HG02852 (cell line): ENCODE measurements around the gene CBFA2T3.

Source experiments
- ATAC-seq: cut with Tn5 transposase; IDR thresholded peaks from one replicate; pipeline ENCODE4 v1.9.1; 2021; ENCODE audit warnings: mild to moderate bottlenecking, moderate library complexity; ENCODE audit not compliant: unreplicated experiment

CBFA2T3 gene

DNA sequence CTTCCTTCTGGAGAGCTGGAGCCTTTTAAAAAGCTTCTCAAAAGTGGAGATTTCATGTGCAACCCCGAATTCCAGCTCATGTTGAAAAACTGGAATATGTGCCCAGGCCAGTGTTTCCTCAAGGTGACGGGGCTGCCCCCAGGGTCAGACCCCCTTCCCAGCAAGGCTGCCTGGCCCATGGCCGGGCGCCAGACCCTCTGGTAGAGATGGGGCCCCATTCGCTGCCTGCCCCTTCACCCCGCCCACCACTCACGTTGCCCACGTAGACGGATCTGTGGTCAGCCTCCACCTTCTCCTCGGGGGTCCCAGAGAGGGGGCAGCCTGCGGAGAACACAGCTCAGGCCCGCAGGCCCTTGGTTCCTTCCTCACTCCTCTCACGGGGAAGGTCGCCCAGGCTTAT, 111.7 kb downstream of the CBFA2T3 start:
- no peak for ATAC-seq

DNA sequence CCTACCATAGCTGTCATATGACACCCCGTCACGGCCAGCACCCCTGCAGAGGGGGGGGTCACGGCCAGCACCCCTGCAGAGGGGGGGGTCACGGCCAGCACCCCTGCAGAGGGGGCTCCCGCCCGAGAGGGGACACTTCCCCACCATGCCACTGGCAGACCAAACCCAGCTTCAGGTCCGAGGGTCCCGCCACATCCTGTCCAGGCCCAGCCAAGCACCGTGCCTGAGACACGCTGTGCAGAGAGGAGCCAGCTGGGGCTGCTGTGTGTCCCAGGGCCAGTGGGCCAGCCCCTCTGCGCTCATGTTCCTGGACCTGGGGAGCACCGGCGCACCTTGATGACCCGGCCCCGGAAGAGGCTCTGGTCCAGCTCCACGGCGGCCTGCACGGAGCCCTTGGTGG, 112.5 kb downstream of the CBFA2T3 start:
- no peak for ATAC-seq

GRCh38 chr16:88864099-88864498, 112.9 kb downstream of the CBFA2T3 start:
- no peak for ATAC-seq

DNA sequence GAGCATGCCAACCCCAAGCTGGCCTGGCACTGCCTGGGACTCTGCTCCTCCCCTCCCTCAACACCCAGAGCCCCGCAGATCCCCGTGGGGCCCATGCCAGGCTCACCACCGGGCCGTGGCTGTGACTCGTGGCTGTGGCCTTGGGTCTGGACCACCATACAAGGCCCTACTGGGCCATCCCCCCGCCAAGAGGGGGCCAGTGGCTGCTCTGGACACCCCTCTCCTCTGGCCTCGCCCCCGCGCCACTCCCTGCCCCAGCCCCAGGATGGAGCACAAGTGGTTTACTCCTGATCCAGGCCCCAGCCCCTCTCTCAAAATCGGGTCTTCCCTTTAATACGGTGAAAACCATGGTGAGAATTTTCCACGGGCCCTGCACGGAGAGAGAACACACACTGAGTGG, 113.6 kb downstream of the CBFA2T3 start:
- ATAC-seq = no peak

DNA sequence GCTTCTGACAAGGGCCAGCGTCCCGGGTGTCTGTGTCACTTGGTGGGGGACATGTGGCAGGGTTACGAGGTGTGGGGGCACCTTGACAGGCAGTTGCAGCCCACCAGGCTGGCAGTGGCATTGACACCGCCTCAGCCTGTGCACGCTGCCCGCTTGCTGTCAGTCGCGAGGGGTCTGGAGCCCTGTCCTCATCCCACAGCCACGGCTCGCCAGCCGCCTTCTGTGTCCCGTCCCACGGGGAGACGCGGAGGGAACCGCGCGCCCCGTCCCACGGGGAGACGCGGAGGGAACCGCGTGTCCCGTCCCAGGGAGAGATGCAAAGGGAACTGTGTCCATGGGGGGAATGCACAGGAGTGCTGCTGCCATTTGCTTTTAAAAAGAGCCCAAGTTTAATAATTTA, 114.0 kb downstream of the CBFA2T3 start:
- no peak for ATAC-seq

DNA sequence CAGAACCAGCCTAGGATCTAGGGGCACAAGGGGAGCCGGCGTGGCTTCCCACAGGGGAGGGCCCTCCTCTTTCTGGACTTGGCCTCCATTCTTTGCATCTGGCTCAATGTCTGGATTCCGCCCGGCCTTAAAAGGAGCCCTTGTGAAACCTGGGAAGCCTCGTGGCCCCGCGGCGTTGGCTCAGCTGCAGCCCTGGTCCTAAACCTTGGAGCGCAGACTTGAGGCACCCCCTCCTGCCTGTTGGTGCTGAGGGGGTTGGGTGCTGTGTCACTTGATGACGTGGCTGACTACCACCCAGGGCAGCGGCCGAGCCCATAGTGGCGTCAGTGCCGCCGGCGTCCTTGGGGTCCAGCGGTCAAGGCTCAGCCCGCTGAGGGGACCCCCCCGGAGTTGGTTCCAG, 115.6 kb downstream of the CBFA2T3 start:
- ATAC-seq = no peak

GRCh38 chr16:88859381-88860091, 117.5 kb downstream of the CBFA2T3 start:
- no peak for ATAC-seq

DNA sequence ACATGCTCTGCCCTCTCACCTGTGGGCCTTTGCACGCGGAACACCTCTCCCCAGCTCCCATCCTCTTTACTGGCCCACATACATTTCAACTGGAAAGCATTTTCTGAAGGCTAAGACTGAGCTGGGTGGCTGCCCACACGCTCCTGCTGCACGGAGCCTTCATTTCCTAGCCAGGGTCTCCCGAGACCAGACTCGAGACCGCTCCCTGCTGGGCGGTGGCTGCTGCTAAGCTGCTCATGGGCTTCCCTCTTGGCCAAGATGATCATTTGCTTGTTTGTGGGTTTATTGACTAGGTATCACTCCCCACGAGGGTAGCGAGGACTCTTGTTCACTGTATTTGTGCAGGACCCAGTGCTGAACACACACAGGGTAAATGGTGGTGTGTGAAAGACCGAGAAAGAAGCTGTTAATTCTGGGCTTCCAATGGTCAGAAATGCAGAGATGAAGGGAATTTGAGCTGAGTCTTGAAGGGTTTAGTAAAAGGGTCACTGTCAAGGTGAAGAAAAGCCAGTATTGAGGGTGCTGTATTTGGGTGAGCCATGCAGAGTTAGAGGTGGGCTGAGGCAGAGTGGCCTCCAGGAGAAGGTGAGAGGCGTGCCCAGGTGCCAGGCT, 119.2 kb downstream of the CBFA2T3 start:
- no peak for ATAC-seq

- peak; percentile 79 for ATAC-seq
These were observed 119.9 kb downstream of the CBFA2T3 start, which contains the start of the genes GALNS and TRAPPC2L for GRCh38 chr16:88856828-88857727. Gene GALNS, minus strand, starts transcription at chr16:88856947. Its CDS starts 70 bp downstream, at chr16:88856877. Gene TRAPPC2L, plus strand, starts transcription at chr16:88857127. Its CDS starts 24 bp downstream, at chr16:88857151.

DNA sequence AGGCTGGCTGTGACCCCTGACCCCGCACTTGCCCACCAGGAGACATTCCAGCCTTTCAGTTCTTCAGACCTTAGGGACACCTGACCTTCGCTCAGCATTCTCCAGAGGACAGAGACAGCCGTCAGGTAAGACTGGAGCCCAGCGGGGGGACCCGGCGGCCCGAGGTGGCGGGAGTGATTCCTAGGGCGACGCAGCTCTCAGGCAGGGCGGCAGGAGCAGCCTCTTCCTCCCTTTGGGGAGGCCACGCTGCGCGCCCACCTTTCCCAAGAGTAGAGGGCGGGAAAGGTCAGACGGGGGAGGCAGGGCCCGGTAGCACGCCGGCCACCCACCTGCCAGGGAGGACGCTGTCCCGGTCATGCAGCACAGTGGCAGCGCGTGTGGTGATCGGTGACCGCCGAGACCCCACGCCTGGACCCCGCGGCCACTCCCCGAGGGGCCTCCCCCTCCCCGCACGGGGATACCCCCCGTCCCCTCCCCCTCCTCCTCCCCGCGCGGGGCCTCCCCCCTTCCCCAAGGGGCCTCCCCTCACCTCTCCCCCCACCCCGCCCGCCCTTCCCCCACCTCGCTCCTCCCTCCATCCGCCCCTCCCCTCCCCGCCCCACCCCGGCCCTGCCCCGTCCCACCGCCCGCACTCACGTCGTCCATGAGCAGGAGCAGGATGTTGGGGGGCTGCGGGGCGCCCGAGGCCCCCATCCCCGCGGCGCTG, 120.7 kb downstream of the CBFA2T3 start:
- no peak for ATAC-seq

DNA sequence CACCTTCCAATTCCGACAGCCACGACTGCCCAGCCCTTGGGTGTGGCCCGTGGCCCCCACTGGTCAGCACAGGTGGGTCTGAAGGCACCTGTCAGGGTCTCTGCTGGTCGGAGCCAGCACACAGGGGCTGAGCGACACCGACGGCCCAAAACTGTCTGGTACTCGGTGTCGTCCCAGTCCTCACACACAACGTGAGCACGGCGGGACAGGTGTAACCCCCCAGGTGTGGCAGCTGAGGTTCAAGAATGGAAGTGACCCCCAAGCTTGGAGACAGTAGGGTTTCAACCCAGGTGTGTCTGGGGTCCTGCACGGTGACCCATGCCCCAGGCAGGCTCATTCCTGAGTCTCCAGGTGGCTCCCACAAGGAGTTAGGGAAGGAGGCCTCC, 121.3 kb downstream of the CBFA2T3 start:
- no peak for ATAC-seq

- ATAC-seq = no peak
These were observed 121.8 kb downstream of the CBFA2T3 start for GRCh38 chr16:88855176-88855575.

- no peak for ATAC-seq
These were observed 122.5 kb downstream of the CBFA2T3 start for GRCh38 chr16:88854306-88855111.

GRCh38 chr16:88853325-88853941, 123.6 kb downstream of the CBFA2T3 start:
- no peak for ATAC-seq

- ATAC-seq = no peak
These were observed 125.4 kb downstream of the CBFA2T3 start for GRCh38 chr16:88851616-88852015.

DNA sequence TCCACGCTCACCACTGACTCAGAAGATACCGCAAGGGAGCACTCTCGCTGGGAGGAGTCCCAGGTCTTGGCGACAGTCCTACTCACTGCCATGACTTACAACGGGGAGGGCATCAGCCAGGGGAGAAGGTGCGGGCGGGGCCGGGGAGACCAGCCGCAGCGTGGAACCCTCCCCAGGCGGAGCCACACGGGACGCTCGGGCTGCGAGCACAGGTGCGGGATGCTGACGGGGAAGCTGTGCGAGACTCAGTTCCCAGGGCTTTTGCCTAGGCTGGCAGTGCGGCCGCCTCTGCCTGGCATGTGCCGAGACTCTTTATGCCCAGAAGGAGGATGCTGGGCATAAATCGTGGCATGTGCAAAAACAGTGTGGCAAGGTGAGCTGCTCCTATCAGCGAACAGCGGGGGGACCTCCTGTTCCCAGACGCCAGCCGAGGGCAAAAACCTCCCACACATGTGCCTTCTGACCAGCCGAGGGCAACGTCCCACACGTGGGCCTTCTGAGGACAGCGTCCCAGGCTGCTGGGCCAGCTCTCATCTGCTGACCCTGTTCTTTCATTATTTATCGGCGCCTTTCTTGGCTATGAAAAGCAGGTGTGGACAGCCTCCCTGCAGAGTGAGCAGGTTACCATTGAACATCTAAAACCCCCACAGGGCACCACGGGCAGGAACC, 126.3 kb downstream of the CBFA2T3 start:
- ATAC-seq = no peak

DNA sequence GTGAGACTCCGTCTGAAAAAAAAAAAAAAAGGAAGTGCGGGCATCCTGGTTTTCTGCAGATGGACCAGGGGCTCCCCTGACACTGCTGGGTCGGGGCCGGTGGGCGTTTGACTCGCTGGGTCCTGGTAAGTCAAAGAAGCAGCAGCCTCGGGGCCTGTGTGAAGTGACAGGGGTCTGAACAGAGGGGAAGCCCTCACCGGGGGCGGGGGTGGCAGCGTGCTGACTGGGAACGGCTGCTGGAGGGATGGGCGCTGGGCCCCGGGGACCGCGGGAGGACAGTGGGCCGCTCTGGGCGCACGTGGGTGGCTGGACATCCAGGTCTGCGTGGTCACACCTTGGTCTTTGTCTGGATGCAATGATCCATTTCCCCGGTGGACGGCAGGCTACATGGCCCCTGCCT, 128.4 kb downstream of the CBFA2T3 start:
- ATAC-seq = no peak

GRCh38 chr16:88847654-88848053, 129.4 kb downstream of the CBFA2T3 start:
- ATAC-seq = no peak

GRCh38 chr16:88846088-88846487, 130.9 kb downstream of the CBFA2T3 start:
- no peak for ATAC-seq
